Measurements from ENCODE around the gene ARRDC4.

The ARRDC4 gene, protein sequence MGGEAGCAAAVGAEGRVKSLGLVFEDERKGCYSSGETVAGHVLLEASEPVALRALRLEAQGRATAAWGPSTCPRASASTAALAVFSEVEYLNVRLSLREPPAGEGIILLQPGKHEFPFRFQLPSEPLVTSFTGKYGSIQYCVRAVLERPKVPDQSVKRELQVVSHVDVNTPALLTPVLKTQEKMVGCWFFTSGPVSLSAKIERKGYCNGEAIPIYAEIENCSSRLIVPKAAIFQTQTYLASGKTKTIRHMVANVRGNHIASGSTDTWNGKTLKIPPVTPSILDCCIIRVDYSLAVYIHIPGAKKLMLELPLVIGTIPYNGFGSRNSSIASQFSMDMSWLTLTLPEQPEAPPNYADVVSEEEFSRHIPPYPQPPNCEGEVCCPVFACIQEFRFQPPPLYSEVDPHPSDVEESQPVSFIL

DNA sequence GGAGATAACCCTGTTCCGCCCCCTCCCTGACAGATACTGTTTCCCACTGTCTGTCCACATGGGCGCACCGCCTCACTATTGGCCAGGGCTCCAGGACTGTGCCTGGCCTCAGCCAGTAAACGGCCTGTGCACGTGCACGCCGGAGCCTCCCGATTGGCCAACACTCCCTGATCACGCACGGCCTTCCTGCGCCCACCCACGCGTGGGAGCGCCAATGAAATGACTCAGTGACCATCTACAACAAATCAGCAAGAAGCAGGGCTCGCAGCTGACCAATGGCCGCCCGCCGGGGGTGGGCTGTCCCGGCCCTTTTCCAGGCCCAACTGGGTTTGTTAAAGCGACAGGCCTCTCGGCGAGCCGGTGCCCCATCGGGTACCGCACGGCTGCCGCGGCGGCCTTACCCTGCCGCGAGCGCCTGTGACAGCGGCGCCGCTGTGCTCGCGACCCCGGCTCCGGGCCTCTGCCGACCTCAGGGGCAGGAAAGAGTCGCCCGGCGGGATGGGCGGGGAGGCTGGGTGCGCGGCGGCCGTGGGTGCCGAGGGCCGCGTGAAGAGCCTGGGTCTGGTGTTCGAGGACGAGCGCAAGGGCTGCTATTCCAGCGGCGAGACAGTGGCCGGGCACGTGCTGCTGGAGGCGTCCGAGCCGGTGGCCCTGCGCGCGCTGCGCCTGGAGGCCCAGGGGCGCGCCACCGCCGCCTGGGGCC lies at the start of gene ARRDC4:
Gene ARRDC4 (plus strand): TSS at position 340 of the 703 bp plus-strand sequence. CDS start 159 bp downstream, at position 499.
- DNase-seq: peak; percentile 95 to 100

DNA sequence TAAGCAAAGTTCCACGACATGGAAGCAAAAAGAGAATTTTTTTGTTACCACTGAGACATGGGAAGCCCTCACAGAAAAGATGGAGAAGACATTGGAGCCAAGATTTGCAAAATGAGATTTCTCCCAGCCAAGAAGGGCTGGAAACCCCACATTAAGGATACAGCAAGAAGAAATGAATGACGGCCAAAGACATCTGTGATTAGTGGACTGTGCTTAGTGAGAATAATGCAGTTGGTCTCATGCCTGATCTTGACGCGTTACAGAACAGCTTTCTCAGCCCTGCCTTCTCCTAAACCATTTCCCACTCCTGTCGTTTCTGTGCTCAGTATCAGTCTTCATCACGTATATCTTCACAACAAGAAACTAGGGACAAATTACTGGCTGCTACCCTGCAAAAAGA lies 45.8 kb upstream of the ARRDC4 start:
- no peak for DNase-seq

DNA sequence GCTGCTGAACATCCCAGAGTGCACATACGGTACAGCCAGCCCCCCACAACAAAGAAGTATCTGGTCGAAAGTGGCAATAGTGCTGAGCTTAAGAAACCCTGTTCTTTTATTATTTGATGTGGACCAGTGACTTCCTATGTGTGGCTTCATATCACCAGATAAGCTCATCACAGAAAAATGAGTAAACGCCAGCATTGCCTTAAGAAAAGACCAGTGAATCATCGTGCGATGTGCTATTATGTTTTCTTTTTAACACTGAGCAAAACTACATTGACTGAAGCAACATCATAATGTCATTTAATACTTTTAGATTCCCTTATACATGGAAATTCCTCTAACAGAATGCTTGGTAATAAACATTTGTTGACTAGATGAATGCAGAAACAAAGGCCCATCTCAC lies 45.2 kb upstream of the ARRDC4 start:
- DNase-seq: no peak

DNA sequence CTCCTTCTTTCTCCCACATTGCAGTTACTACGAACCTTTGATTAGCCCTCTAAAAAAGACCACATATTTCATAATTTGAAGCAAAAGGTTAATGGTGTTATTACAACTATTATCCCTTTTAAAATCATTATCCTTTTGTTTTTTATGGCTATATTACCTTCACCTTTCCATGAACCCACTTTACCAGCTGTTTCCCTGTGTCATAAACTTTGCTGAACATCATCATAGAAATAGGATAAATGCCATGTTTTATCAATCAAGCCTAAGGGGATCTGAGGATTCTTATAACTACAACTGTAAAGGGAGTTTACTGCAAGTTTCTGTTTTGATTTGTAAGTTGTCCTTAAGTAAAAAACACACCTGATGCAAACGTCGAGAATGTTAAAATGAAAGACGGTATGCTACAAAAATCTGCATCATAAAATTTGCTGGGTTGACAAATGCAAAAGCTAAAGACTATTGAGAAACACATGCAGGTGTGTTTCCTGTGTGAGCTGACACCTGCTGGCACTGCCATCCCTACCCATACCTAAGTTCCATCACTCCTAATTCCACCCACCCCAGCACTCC lies 39.1 kb upstream of the ARRDC4 start:
- DNase-seq: no peak

DNA sequence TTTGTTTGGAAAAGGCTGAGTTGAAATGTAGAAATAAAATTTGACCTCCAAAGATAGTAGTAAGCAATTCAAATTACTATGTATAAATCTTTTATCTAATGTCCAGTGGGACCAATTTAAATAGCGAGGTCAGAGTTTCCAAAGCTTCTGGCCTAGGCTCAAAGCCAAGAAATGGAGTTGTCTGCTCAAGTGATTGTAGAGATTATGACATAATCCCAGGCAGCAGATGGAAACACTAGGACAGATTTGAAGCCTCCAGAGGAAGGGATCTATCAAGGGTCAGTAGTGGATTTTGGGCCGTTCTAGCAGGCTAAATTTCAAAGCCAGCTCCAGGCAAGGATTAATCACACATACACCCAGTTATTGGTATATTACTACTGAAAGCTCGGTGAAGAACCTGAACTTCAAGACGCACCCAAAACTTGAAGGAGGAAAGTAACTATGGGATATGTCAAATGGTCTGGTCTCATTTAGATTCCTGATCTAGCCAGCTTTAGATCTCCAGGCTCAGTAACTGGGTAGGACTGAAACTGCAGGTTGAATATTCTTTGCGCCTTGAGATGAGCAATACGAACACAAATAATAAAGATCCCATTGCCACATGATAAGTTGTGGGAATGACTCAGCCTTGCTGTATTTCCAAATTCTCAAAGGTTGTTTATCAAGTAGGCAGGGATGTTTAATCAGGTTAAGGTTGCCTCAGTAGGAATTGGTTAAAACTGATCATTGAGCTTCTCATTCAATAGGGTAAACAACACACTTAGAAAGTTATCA lies 30.9 kb upstream of the ARRDC4 start:
- DNase-seq: no peak

DNA sequence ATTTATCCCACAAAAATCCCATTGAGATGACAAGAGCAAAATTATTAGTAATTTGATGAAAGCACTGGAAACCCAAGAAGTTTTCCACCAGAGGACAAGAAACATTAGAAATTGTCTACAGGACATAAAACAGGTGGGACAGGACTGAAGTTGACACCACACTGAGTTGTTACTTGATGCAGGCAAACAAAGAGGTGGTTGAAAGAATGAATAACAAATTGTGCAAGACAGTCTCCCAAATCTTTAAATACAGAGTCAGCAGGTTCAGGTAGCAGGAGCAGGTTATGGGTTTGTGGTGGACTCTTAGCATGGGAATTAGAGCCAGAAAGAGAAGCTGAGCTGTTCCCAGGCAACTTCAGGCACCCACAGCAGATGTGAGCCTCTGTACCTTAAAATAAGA lies 30.3 kb upstream of the ARRDC4 start:
- DNase-seq: no peak

DNA sequence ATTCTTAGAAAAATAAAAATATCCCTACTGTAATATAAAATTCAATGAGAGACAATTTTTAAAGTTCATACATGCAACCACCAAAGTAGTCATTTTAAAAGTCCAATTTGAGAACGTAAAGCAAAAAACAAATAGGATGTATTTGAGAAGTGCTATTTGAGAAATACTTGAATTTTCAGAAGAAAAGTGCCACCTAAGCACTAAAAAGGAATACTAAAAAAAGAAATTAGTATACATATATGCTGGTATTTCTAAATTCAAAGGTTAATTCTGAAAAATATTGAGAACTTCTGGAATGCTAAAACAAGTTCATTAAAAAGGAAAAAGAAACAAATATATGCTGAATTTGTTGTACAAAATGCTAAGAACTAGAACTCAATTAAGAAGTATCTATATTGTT lies 29.2 kb upstream of the ARRDC4 start:
- DNase-seq: no peak

DNA sequence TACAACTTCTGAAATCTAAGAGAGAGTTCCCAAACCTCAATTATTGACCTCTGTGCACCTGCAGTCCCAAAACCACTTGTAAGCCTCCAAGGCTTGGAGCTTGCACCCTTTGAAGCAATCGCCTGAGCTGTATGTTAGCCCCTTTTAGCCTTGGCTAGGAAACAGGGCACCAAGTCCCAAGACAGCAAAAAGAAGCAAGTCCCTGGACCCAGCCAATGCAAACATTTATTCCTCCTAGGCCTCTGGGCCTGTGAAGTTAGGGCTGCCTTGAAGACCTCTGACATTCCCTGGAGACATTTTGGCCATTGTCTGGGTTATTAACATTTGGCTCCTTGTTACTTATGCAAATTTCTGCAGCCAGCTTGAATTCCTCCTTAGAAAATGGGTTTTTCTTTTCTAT lies 26.9 kb upstream of the ARRDC4 start:
- no peak for DNase-seq

DNA sequence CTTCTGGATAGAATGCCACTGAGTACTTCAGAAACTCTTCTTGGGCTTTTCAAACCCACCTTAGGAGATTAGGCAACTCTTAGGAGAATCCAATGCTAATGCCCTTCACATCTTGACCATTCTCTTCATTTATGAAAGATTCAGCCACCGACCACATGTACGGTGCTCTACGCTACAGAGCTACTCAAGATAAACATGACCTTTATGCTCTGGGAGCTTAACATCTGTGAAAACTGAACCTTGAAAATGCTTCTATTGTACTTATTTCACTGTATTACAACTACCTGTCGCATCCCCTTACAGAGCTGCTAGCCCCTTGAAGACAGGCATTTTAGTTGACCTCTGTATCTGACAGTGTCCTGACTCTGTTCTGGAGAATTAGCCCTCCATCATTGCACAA lies 19.5 kb upstream of the ARRDC4 start:
- no peak for DNase-seq

DNA sequence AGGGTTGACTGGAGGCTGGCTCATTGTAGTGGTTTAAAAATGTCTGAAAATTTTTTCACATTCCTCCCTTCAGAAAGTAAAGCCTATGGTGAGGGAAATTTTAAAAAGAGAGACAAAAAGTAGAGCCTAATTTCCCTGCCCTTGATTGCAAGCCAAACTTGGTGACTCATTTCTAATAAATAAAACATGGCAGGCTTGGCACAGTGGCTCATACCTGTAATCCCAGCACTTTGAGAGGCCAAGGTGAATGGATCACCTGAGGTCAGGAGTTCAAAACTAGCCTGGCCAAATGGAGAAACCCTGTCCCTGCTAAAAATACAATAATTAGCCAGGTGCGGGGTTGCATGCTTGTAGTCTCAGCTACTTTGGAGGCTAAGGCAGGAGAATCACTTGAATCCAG lies 18.9 kb upstream of the ARRDC4 start:
- DNase-seq: no peak

DNA sequence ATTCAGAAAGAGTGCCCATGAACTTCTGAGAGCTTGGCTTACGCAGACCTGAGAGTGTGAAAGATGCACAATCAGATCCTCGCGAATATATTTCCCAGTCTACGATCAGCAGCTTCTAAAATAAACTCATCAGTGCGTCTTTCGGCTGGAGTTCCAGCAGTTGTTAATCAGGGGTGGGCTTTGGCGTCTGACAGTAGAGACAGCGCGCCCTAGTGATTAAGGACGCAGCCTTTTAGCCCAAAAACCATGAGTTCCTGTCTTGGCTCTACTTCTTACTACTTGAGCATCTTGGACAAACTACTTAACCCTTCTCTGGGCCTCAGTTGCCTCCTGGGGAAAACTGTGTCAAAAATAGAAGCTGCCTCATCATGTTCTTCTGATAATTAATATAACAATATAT lies 15.8 kb upstream of the ARRDC4 start:
- DNase-seq: no peak

DNA sequence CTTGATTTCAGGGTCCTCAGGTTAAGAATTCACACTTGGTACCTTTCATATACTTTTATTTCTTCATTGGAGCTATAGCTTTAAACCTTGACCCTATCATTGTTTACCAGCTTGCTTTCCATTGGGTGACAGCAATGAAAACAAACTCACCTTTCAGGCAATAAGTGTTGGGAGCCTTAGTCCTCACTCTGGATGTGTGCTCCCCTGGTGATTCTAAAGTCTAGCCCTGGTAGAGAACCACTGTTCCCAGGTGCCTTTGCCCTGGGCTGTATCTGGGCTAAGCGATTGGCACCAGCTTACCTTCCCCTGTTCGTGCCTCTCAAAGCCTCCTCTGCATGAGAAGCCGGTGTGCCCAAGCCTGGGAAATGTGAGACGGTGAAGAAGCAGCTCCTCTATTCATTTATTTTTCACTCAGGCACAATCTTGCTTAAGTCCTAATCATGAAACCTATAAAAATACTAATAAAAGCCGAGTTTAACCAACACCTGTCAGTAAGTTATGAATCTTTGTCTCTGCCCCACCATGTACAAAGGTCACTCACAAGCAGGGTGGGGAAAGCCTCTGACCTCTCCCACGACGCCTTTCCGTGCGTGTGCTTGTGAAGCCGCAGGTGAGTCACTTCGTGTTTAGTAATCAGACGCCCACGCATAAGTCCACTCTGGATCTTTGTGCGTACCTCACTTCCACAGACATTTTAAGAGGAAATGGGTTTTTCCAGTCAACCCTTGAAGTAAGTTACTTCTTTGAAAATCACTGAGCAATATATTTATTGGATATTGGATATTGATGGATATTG lies 12.8 kb upstream of the ARRDC4 start:
- no peak for DNase-seq

DNA sequence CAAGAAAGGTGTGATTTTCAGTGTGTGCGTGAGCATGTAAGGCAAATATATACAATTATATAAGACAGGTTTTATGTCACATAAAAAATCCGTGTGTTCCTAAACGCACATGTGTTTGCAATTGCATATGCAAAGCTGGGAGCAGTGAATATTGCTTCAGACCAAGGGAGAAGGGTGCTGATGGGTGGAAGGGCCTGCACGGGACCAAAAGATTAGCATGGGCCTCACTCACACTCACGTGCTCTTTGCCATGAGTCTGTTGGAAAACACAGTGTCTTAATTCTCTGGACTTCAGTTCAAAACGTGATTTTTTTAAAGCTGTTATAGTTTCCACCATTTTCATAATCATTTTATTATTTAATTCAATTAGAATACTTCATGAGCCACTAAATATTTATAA lies 7.2 kb upstream of the ARRDC4 start:
- DNase-seq: no peak

DNA sequence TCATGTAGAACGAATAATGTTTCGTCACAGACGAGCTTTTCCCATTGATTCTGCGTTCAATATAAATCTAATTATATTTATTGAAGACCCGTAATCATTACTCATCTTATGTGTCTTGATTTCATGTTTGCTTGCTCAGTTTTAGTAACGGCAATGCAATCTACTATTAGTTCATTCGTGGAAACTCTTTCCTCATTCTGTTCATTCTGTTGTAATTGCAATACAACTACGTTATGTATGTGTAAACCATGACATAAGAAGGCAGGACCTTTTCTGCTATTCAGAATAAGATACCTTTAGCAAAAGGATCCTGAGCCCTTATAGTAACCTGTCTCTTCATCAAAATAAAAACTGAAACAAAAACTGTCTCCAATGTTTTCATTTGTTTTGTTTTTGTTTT lies 6.8 kb upstream of the ARRDC4 start:
- DNase-seq: no peak

DNA sequence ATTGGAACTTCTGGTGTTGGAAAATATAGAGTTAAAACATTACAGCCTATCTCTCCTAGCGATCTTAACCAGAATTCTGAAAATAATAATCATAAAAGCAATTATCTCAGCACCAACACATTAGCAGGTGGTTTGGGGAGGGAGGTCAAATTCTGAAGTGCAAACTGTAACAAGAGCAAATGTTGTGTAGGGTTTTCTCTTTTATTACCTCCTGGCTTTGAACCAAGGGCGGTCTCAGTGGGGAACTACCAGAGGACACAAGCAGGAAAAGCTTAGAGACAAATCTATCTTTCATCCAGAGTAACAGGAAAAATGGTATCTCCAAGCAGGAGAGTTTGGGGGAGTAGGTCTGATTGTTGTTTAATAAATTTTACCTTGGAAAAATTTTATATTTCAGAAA lies 5.5 kb upstream of the ARRDC4 start:
- no peak for DNase-seq

DNA sequence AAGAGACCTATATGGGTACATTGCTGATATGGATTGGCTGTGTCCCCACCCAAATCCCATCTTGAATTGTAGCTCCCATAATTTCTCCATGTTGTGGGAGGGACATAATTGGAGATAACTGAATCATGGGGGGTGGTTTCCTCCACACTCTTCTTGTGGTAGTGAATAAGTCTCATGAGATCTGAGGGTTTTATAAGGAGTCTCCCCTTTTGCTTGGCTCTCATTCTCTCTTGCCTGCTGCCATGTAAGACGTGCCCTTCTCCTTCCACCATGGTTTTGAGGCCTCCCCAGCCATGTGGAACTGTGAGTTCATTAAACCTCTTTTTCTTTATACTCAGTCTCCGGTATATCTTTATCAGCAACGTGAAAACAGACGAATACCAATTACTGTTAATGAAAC lies 5.0 kb upstream of the ARRDC4 start:
- no peak for DNase-seq

DNA sequence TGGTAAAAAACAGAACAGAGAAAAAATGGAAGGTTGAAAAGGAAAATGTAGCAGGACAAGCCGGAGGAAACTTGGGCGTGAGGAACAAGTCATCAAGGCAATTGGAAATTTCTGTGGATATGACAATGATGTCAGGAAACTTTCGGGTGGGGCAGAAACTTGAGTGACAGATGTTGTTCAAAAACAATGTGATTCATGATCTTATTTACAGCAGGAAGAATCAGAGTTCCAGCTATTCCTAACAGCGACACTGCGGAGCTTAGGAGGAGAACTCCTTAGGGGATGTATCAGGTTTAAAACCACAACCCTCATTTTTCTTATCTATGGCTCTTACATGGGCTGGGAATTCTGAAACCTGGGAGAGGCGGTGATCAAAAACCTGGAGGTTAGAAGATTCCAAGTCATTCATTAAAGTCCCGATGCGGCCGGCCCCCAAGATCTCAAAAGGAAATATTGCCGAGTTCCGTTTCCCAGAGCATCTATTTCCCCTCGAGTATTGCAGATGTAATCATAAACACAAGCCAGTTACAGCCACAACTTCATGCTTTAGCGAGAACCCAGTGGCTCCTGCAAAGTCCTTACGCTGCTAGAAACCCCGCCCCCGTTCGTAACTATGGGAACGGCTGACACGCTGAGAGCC lies 659 bp upstream of the ARRDC4 start:
- DNase-seq: no peak

DNA sequence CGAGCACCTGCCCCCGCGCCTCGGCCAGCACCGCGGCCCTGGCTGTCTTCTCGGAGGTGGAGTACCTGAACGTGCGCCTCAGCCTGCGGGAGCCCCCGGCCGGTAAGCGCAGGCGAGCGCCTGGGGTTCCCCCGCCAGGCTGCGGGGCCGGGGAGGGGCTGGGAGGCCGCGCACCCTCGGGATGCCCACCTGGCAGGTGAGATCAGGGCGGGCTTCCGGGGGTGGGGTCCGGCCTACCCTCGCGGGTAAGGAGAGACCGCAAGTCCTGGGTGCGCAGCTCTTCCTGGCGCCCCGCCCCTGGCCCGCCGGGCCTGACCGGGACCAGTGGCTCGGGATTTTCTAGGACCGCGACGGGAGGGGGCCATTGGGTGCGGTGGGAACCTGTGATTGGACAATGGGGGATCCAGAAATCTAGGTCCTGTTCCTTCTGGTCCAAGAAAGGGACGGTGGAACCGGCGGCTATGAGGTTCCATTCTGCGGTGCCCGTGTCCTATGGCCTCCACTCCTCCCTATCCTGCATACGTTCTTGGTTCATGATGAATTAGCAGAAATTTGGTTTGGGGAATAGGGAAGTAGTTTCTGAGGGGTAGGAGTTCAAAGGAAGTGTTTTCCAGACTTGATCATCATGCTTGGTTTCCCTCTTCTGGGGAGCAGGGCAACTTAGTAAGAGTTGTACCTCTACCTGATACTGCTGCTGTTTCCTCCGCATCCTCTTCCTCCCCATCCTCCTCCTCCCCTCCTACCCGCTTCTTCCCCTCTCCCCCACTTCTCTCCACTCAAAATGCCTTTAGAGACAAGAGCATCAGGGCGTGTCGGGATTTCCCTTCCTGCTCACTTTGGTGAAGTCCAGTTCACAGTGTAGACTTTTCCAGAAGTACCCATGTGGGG lies 808 bp downstream of the ARRDC4 start:
- peak; percentile 5 to 16 for DNase-seq

DNA sequence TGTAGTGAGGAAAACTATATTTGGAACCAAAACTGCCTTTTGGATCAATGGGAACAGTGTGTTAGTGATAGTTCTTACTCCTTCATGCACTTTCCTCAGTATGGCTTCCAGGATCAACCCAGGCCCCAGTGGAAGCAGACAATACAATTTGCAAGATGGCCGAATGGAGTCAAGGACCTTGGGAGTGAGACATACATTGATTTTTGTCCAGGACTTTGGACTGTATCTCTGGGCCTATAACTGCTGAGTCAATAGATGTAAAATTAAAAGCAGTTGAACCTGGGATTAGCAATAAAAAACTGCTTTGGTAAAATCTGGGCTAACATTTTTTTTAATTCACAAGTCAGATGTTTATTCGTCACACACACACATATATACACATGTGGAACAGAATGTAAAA lies 1.8 kb downstream of the ARRDC4 start:
- DNase-seq: no peak

DNA sequence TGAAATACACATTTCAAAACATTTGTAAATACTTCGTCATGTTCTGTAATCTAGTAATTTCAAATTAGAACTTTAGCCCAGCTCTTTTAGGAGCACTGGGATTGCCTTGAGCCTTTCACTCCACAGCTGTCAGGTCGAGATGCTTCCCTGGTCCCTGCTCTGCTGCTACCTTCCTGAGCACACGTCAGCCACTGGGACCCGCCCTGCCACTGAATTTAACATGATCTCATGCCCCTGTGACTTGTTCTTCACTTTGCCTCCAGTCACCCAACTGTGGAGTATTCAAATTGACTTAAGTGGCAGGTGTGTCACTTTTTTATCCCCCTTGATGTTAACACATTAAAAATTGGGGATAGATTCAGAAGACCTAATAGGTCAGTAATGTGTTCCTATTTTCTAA lies 3.3 kb downstream of the ARRDC4 start:
- DNase-seq: no peak

DNA sequence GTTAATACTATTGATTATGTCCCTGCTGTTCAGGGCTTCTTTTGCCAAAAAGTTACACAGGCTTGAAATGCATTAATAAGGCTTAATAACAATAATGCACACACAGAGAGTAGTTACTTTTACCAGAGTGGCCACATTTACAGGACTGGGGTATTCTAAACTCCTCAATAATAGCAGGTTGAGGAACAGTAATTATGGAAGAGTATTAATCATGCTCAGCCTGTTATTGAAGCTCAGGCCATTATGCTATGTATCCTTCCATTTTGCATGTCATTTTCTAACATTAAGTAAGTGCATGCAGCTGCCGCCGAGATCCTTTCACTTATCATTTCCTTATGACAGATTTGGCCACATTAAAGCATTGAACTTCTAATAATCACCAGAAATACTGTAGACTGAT lies 5.7 kb downstream of the ARRDC4 start:
- DNase-seq: no peak

Data from CD4-positive, alpha-beta T cell treated with Interleukin-1 beta for 1 hour (primary cell).